Hindlimb muscle (tissue), 1 donor: ENCODE data around the gene ATP6V0B. TPM values are rescaled to one million over a fixed set of nuclear protein-coding genes. Genes with fewer than 3 reads are reported as not detected.

ENCODE experiments used
- DNase-seq: peaks from one replicate; pipeline ENCODE4 v3.0.0-alpha.2; 2013
- polyA plus RNA-seq: library from polyadenylated mRNA; unstranded; fragments of 120-200 nt; gene quantifications from one replicate; pipeline ENCODE4 v1.2.1, GENCODE V29; 2013; ENCODE audit not compliant: insufficient read length

Gene ATP6V0B
- 50.4 TPM for polyA plus RNA-seq

- DNase-seq, result peak; percentile 95
Observed at GRCh38 chr1:43974443-43975248, at the start of gene ATP6V0B. Gene ATP6V0B (plus strand): TSS chr1:43974960. CDS start chr1:43975041, 81 bp downstream.

DNA sequence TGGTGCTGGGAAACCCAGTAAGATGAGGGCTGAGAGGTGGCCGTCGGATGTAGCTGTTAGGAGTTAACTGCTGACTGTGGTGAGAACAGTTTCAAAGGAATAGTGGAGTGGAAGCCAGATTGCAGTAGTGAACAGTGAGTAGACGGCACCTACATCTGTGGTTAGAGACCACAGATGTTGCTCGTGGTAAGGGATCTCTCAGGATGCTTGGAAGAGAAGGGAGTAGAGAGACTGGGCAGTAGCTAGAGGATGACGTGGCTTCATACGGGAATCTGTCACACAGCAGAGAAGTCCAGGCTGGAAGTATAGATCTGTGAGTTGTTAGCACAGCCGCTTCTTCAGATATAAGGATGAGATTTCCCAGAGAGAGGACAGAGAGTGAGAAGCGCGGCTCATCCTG, 48.9 kb upstream of the ATP6V0B start:
- no peak for DNase-seq

DNA sequence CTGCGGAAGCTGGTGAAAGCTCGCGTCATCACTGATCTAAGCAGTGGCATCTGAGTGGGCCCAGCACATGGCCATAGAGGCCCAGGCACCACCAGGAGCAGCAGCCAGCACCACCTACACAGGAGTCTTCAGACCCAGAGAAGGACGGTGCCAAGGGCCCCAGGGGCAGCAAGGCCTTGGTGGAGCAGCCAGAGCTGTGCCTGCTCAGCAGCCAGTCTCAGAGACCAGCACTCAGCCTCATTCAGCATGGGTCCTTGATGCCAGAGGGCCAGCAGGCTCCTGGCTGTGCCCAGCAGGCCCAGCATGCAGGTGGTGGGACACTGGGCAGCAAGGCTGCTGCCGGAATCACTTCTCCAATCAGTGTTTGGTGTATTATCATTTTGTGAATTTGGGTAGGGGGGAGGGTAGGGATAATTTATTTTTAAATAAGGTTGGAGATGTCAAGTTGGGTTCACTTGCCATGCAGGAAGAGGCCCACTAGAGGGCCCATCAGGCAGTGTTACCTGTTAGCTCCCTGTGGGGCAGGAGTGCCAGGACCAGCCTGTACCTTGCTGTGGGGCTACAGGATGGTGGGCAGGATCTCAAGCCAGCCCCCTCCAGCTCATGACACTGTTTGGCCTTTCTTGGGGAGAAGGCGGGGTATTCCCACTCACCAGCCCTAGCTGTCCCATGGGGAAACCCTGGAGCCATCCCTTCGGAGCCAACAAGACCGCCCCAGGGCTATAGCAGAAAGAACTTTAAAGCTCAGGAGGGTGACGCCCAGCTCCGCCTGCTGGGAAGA, 44.4 kb upstream of the ATP6V0B start:
- no peak for DNase-seq

DNA sequence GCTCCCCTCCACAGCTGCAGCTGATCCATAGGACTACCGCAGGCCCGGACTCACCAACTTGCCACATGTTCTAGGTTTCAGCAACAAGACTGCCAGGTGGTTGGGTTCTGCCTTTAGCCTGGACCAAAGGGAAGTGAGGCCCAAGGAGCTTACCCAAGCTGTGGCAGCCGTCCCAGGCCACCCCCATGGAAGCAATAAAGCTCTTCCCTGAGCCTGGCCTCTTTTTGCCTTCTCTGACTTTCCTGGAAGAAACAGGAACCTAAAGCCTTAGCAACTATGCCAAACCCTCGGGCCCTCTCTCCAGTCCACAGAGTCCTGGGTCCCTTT, 43.8 kb upstream of the ATP6V0B start:
- DNase-seq, result no peak

DNA sequence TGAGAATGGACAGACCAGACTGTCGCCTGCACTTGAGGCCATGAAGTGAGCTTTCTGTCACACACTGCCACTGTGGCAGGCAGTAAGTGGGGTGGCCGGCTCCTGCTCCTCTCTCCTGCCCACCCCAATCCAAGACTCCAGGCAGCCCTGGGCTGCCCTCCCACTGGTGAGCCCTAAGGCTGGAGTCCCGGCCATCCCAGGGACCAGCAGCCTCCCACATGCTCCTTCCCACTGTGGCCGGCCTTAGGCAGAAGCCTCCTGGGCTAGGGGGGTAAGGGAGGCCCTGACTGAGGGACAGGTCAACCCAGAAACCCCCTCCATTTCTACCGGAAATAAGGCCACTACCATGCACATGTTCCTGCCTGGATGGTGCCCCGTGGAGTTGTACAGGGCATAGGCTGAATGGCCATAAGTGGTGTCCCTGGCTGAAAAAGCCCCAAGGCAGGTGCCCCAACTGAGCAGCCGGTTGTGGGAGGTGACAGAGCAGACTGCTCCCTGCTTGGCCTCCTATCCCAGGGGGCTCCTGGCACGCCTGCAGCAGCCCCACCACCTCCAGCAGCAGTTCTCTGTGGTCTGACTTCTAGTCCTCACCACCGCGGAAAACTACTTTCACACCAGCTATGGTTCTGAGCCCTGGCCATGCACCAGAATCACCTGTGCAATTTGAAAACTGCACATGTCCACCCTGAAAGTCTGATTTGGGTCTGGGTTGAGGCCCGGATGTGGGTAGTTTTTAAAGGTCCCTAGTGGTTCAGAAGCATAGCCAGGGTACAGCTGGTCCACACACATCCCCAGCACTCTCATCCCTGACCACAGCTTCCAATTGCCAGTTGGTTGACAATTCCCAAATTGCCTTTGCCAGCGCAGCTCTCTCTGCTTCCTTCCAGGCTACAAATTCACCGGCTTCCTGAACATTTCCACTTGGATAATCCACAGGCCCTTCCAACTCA, 42.8 kb upstream of the ATP6V0B start:
- DNase-seq, result no peak

DNA sequence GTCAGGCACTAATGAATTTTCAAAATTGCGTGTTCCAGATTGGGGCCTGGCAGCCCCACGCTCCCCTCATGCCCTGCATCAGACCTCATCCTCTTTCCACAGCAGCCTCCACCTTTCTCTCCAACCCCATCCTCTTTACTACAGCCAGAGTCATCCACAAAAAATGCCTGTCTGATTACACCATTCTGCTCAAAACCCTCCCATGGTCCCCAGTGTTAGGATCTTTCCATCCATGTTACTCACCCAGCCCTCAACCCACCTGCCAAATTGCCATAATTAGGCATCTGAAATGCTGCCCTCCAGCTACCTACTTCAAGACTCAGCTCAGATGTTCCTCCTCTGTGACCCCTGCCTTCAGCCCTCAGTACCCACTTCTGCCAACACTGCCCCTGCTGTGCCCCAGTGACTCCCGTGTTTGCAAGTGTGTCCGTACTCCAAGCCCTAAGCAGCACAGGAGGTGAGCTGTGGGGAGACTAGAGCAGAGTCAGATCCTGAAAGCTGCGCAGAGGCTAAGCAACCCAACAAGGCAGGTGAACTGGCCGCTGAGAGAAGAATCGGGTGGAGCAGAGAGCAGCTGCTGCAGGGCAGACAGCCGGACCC, 41.9 kb upstream of the ATP6V0B start:
- no peak for DNase-seq

DNA sequence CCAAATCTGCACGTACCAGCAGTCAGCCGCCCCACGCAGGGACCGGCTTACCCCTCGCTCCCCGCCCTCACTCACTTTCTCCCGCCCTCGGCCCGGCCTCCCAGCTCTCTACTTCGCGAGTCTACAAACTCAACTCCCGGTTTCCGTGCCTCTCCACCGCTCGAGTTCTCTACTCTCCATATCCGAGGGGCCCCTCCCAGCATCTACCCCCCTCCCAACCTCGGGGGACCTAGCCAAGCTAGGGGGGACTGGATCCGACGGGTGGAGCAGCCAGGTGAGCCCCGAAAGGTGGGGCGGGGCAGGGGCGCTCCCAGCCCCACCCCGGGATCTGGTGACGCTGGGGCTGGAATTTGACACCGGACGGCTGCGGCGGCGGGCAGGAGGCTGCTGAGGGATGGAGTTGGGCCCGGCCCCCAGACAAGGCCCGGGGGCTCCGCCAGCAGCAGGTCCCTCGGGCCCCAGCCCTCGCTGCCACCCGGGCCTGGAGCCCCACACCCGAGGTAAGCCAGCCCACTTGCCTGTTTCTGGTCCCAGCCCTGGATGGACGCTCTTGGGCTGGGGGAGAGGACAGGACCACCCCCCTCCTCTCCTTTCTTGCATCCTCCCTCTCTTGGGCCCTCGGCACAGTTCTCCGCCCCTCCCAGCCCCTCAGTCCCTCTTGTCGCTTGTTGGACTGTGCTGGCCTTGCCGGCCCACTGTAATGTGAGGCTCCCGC, 41.2 kb upstream of the ATP6V0B start, which contains the start of gene ARTN:
ARTN (plus strand) TSS at position 416 of the 715 bp plus-strand sequence. CDS start 1,856 bp downstream, outside the sequence.
- no peak for DNase-seq

GRCh38 chr1:43934101-43934985, 40.4 kb upstream of the ATP6V0B start:
- peak; percentile 42 for DNase-seq

- DNase-seq, result no peak
Observed at GRCh38 chr1:43934986-43935324, 39.8 kb upstream of the ATP6V0B start.

DNA sequence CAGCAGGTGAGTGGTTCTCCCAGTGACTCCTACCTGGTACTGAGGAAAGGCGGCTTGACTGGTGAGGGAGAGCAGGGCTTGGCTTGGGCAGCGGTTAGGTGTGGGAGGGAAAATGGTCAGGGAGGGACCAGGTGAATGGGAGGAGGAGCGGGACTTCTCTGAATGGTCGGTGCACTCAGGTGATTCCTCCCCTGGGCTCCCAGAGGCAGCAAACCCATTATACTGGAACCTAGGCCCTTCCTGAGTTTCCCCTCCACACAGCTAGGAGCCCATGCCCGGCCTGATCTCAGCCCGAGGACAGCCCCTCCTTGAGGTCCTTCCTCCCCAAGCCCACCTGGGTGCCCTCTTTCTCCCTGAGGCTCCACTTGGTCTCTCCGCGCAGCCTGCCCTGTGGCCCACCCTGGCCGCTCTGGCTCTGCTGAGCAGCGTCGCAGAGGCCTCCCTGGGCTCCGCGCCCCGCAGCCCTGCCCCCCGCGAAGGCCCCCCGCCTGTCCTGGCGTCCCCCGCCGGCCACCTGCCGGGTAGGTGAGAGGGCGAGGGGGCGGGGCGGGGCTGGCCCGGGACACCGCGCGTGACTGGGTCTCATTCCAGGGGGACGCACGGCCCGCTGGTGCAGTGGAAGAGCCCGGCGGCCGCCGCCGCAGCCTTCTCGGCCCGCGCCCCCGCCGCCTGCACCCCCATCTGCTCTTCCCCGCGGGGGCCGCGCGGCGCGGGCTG, 38.9 kb upstream of the ATP6V0B start:
- DNase-seq, result no peak

DNA sequence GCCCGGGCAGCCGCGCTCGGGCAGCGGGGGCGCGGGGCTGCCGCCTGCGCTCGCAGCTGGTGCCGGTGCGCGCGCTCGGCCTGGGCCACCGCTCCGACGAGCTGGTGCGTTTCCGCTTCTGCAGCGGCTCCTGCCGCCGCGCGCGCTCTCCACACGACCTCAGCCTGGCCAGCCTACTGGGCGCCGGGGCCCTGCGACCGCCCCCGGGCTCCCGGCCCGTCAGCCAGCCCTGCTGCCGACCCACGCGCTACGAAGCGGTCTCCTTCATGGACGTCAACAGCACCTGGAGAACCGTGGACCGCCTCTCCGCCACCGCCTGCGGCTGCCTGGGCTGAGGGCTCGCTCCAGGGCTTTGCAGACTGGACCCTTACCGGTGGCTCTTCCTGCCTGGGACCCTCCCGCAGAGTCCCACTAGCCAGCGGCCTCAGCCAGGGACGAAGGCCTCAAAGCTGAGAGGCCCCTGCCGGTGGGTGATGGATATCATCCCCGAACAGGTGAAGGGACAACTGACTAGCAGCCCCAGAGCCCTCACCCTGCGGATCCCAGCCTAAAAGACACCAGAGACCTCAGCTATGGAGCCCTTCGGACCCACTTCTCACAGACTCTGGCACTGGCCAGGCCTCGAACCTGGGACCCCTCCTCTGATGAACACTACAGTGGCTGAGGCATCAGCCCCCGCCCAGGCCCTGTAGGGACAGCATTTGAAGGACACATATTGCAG, 38.2 kb upstream of the ATP6V0B start:
- no peak for DNase-seq

DNA sequence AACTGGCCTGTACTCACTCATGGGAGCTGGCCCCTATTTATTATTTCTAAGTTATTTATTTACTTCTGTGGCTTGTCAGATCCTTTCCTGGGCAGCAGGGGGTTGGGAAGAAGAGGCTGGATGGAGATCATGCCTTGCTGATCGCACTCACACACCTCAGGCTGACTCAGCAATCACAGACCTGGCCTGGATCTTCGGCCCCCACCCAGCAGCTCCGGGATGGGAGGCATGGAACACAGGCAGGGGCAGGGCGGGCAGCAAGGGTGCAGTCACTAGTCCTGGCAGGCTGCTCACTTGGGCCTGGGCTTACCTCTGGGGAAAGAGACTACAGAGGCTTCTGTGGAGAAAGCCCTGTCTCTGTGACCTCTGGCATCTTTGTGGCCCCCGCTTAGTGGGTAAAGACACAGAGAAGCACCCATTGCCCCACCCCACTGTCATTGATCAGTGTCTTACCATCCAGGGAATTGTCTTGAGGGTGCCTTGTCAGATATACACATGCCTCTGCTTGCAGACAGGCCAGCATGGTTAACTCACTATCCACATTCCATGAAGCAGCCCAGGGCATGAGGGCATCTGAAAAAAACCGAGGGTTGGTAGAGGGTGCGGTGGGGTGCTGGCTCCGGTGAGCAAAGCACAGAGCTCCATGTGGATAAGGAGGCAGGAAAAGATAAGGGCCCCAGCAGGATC, 37.4 kb upstream of the ATP6V0B start:
- no peak for DNase-seq

GRCh38 chr1:43938383-43938782, 36.4 kb upstream of the ATP6V0B start:
- no peak for DNase-seq

- no peak for DNase-seq
Observed at GRCh38 chr1:43938892-43939587, 35.7 kb upstream of the ATP6V0B start.

- no peak for DNase-seq
Observed at GRCh38 chr1:43942411-43942810, 32.3 kb upstream of the ATP6V0B start.

DNA sequence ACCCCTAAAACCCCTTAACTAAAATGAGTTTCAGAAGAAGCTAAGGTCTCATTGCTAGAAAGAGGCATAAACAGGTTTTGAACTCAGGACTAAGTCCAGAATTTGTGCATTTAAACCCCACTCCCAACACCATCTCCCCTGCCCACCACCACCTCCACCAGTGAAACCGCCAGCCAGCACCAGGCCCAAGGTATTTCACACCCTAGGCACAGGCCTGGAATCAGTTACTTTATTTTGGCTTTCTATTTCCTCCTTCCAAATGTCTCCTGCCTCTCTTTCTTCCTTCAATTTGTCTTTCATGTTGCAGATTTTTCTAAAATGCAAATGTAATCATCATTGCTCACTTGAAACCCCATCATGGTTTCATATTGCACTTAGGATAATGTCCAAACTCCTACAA, 29.9 kb upstream of the ATP6V0B start:
- DNase-seq, result no peak

DNA sequence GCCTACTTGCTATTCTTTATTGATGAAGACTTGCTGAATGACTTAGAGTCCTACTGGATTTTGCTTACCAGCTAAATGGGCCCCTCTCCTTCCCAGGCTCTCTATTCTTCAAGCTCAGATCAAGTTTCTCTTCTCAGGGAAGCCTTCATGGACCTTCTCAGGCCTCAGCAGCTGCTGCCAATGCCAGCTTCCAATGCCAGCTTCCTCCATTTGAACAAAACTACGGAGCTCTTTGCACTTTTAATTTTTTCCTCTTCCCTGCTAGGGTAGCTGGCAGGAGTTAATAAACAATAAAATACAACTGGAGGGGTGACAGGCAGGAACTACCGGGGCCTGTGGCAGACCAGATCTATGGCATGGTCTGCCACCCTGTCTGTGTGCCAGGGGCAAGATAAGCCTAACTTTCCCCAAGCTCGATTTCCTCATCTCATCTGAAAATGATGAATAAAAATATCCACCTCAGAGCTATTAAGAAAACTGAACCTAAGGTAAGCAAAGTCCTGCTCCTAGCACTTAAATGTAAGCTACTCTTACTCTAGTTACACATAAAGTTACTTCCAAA, 29.0 kb upstream of the ATP6V0B start:
- DNase-seq, result no peak
